MM.1S (cell line): ENCODE measurements around the gene ECHDC1.

Experiments
- CTCF ChIP-seq: fragments of 300-600 bp; sonication (generic); IDR thresholded peaks from 2 replicates; pipeline ENCODE4 v1.5.1; 2016; ENCODE audit warnings: antibody characterized with exemption, low read length, mixed read lengths
- EZH2 ChIP-seq: fragments of 300-600 bp; sonication (generic); optimal IDR thresholded peaks from 2 replicates; pipeline ENCODE3; 2017; ENCODE audit warnings: low read depth, mild to moderate bottlenecking, antibody characterized with exemption, low read length, mixed read lengths

- no peak for TF ChIP-seq CTCF
- TF ChIP-seq EZH2: no peak
These were observed 1.8 kb downstream of the ECHDC1 start for GRCh38 chr6:127341471-127342202.
